ENCODE measurements around the gene GAA.

Gene GAA

DNA sequence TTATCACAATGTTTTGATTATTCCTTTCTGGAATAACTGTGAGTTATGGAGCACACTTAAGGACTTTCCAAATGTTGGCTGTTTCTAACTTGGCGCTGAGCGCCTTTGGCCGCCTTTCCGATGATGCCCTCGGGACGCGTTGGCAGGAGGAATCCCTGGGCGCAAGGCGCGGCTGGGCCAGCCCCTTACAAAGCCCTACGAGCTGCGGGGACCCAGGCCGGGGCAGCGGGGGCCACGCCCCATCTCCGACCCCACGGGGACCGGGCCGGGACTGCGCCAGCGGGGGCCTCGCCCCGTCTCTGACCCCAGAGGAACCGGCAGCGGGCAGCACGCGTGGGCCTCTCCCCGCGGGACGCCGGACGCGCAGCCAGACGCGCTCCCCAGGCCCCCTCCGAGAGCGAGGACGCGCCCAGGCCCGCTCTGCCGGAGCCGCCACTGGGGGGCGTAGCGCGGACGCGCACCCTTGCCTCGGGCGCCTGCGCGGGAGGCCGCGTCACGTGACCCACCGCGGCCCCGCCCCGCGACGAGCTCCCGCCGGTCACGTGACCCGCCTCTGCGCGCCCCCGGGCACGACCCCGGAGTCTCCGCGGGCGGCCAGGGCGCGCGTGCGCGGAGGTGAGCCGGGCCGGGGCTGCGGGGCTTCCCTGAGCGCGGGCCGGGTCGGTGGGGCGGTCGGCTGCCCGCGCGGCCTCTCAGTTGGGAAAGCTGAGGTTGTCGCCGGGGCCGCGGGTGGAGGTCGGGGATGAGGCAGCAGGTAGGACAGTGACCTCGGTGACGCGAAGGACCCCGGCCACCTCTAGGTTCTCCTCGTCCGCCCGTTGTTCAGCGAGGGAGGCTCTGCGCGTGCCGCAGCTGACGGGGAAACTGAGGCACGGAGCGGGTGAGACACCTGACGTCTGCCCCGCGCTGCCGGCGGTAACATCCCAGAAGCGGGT is at the start of gene GAA:
GAA (plus strand) TSS at position 571 of the 935 bp plus-strand sequence. CDS start 3,006 bp downstream, outside the sequence.
- peak; percentile 90 for DNase-seq

DNA sequence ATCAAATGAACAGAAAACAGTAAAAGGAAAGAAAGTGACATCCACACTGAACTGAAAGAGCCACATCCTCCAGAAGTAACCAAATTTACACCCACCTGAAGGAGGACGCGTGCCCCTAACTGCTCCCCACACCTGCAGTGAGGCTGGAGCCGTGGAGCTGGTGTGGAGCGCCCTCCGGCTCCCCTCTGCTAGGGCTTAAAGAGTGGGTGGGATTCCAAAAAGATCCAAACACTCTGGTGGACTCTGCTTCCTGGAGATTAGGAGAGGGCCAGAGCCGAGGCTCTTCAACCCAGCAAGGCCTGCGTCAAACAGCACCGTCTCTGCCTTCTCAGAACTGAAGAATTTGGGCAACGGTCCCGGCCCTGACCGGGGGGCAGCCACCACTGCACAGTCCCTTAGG is 49.7 kb upstream of the GAA start:
- no peak for DNase-seq

DNA sequence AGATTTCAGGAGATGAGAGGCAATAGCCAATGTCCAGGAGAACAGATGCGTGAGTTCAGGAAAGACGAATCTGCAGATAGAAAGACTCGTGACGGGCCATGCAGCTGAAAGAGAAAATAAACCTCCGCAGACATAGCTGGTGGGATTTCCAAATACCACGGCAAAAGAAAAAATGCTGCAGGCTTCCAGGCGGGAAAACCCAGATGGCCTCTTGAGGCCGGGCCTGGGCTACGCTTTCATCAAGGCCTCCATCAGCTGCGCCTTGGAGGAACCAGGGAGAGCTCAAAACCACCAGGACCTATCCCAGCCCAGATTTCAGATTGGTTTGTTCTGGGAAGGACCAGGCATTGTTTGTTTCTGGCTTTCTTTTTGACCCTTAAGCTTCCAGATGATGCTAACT is 48.3 kb upstream of the GAA start:
- DNase-seq, result no peak

DNA sequence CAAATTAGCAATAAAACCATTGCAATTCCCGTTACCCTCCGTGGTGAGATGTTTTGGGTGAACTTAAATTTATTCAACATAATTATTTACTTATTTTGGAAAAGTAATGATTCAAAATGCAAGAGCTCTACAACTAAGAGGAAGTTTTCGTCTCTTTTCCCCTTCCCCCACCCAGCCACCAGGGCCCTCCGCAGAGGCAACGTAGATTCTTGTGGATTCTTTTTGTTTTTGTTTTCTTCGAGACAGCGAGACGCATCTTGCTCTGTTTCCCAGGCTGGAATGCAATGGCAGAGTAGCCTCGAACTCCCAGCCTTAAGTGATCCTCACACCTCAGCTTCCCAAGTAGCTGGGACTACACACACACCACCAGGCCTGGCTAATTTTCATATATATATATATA is 45.8 kb upstream of the GAA start:
- DNase-seq, result no peak

DNA sequence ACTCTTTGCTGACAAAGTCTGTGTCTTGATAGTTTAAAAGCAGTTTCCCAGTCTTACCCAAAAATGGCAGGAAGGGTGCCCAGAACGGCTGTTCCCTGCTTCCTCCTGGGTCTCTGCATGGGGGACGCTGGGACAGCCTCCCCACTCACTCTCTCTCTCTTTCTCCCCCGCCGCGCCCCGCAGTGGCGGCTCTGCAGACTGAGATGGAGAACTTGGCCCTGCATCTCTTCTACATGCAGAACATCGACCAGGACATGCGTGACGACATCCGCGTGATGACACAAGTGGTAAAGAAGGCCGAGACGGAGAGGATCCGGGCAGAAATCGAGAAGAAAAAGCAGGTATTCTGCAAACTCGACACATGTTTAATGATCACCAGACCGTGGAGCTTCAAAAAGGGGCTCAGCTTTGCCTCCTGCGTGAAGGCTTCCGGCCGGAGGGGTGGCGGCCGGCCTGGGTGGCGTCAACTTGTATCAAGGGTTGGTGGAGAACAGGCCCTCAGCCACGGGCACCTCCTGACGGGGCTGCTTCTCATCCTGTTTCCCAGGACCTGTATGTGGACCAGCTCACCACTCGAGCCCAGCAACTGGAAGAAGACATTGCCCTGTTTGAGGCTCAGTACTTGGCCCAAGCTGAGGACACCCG is 42.9 kb upstream of the GAA start:
- no peak for DNase-seq

DNA sequence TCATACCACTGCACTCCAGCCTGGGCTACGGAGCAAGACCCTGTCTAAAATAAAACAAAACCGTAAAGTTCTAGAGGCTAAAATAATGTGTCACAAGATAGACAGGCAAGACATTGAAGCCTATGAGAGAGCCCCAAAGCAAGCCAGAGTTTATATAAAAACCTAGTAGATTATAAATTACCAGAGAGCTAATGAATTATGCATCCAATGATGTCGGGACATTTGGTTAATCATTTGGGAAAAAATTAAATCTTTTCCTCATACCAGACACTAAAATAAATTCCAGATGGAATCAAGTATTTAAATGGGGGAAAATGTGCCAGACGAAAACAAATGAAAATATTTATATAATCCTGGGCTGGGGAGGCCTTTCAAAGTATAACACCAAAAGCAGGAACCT is 40.7 kb upstream of the GAA start:
- no peak for DNase-seq

DNA sequence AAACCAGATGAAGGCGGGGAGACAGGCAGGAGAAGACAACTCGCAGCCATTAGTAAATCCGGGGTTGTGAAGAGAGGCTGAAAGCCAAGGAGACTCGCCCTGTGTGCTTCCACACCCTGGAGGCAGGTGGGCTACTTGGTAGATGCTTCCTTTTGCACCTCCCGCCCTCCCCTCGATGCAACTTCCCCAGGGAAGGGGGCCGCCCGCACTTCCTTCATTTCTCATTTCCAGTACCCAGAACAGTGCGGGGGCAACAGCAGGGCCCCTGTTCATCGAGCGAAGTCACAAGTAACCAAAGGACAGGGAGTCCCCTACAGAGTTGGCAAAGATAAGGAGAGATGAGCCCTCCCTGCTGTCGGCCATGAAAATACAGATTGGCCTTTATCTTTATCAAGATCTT is 40.0 kb upstream of the GAA start:
- no peak for DNase-seq

DNA sequence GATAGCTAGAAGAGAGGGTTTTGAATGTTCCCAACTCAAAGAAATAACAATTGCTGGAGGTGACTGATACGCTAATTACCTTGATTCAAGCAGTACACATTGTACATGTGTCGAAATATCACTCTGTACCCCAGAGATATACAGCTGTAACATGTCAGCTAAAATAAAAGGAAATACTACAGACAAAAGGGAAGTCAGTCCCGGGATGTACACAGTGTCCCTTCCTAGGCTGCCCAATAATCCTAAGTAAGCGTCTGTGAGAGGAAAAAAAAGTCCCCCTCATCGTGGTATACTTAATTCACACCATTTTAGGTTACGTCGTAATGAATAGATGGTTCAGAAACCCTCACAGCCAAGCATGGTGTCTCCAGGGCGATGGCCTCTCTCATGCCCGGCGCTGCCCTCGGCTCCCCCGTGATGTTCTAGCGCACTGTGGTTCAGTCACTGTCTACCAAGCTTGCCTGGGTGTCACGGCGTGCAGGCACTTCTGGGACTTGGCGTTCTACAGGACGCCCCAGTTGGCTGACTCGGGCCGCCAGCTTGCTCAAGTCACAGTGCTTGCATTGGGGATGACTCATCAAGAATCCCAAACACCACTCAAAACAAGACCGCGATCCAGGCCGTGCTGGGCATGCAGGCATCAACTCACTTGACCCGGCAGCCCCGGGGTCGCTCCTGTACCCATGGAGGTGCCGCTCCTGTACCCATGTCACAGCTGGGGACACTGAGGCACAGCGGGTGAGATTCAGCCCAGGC is 37.4 kb upstream of the GAA start:
- DNase-seq, result no peak

DNA sequence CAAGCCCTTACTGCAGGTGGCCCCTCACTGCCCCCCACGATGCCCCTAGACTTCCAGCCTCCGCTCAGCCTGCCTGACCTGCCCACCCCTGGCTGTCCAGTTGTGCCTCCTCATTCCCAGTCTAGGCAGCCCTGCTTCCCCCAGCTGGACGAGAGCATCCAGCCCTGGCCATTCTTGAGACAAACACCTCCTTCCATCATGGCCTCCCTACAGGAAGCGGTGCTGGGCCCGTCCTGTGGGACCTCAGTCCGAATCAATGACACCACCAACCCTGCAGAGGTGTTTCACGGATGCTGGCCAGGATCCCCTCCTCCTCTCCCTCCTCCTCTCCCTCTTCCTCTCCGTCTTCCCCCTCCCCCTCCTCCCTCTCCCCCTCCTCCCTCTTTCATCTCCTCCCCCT is 36.7 kb upstream of the GAA start:
- no peak for DNase-seq

DNA sequence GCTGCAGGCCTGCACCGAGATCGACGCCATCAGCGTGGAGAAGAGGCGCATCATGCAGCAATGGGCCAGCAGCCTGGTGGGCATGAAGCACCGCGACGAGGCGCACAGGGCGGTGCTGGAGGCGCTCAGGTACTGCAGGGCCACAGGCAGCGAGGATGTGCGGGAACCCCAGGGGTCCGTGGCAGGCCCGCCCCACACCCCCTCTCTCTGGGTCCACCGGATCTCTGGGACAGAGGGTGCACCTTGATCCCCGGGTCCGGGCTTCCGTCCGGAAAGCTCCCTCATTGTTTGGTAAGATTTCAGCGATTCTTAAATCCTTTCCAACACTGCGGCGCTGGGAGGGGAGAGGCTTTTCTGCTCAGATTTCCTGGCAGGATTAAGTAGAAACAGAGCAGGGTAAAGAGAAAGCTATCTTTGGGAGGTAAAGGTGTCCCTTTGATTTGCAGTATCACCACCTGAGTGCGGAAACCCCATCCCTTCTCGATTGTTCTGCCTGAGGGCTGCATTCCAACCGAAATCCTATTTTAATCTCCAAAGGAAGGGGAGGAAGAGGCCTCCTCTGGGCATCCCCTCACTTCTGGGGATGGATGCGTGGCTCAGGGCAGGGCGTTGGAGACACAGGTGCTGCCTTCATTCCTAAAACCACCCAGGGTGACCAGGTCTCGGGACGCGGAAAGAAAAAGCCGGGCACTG is 35.8 kb upstream of the GAA start:
- no peak for DNase-seq

DNA sequence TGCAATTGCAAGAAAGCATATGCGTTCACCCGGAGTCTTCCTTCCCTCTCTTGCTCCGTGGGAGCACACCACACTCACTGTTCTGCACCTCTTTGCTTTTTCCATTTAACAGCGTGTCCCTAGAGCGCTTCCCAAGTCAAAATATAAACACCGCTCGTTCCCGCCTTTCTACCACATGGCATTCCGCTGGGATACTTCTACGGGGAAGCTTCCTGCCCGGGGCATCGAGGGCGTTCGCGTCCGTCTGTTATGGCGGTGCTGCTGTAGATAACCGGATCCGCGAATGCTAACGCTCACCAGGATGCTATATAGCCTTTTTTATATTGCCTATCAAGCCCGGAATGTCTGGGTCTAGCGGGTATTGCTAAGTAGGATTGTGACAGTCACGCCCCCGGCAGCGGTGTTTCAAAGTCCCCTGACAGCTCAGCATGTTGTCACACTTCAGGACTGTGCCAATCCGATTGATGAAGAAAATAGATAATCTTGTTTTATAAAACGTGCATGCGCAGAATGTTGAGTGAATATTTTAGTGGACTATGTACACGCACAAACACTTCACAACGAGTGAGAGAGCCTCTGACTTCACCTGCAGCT is 33.9 kb upstream of the GAA start:
- DNase-seq, result no peak

DNA sequence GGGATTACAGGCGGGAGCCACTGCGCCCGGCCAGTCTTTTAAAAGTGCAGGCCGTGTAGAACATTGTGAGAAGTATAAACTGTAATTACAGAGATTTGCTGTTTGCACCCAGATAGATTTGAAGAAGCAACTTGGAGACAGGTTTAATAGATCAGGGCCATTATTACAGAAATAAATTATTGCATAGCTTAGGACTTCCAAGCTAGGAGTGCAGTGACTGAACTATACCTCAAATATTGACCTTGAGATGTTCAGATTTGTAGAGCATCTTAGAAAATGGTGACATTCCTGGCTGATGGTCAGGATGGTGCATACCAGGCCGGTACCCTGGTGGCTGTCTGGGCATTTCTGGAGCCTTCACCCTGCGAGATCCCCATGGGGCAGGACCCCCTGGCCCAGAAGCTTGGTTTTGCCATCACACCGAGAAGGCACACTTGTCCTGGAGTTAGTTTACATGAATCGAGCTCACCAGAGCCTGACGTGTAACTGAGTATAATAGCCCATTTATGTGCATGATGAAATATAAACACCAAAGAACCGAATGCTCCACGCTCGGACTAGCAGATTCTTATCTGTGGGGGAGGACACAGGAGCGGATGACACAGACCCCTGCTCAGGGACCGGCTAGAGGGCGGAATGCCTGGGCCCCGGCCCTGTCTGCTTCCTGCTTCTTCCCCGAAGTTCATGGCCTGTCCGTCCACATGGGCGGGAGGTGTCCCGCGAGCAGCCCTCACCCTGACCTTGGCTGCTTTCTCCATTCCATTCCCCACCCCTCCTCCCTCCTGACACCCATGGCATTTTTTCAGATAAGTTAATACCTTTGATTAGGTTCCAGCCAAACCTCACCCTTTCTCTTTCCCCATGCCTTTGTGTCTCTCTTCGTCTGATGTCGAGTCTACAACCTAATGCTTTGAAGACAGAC is 32.8 kb upstream of the GAA start:
- DNase-seq, result no peak

DNA sequence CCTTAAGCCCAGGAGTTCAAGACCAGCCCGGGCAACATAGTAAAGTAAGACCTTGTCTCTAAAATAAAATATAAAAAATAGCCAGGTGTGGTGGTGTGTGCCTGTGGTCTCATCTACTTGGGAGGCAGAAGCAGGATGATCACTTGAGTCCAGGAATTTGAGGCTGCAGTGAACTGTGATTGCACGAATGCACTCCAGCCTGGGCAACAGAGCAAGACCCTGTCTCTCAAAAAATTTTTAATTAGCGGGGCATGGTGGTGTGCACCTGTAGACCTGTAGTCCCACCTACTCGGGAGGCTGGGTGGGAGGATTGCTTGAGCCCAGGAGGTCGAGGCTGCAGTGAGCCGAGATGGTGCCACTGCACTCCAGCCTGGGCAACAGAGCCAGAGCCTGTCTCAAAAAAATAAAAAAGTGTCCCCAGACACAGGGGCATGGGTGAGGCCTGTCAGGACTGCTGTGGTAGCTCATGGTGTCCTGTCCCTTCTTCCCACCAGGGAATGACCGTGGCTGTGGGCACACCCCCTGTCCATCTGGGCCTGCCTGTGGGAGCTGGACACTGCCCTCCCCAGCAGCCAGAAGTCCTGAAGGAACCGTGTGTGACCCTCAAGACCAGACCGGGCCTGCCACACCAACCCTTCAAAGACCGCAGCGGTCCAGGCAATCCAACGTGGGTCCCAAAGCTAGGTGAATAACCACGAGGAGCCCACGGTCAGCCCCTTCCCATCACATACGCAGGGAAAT is 30.8 kb upstream of the GAA start:
- DNase-seq, result no peak

DNA sequence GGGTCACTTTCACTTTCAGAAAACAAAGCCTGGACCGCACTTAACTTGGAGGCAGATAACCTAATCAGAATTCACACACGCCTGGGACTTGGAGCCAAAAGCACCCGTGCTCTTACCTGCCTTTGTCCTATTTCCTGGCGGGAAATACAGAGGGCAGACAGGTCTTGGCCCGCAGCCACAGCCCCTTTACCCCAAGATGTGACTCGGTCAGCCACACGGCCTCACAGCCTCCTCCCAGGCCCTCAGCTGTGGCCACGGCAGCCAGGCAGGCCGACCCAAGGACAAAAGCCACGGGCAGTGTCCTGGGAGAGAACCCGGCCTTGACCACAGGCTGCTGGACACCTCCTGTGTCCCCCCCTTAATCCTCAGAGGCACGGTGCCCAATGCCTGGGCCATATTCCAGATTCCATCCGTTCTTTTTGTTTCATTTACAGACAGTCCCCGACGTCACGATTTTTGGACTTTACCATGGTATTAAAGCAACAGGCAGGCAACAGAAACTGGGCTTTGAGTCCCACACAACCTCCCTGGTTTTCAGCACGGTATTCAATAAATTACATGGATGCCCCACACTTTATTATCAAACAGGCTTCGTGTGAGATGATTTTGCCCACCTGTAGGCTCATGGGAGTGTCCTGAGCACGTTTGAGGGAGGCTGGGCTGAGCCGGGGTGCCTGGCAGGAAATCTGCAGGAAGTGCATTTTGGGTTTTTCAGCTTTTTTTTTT is 30.1 kb upstream of the GAA start:
- no peak for DNase-seq

DNA sequence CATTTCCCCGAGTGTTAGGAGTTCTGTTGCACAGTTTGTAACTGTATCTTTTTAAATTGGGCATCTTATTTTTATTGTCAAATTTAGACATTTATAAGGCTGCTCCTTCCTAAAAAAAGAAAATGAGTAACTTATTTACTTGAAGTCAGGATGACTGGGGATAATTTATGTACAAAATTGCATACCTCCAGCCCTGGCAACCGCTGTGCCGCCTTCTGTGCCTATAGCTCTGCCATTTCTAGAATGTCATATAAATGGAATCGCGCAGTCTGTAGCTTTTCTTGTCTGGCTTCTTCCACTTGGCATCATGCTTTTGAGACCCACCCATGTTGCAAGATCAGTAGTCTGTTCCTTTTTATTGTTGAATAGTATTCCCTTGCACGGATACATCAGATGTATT is 29.0 kb upstream of the GAA start:
- DNase-seq, result no peak

DNA sequence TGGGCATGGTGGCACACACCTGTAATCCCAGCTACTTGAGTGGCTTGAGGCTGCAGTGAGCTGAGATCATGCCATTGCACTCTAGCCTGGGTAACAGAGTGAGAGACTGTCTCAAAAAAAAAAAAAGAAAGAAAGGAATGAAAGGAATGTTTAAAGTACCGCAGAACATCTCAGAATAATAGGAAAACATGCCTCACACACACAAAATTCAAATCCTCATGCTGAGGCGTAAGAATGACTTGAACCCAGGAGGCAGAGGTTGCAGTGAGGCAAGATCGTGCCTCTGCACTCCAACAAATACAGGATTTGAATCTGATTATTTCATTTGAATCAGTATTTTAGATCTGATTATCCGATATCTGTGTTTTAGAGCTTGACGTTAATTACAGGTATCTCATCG is 21.3 kb upstream of the GAA start:
- DNase-seq, result no peak

DNA sequence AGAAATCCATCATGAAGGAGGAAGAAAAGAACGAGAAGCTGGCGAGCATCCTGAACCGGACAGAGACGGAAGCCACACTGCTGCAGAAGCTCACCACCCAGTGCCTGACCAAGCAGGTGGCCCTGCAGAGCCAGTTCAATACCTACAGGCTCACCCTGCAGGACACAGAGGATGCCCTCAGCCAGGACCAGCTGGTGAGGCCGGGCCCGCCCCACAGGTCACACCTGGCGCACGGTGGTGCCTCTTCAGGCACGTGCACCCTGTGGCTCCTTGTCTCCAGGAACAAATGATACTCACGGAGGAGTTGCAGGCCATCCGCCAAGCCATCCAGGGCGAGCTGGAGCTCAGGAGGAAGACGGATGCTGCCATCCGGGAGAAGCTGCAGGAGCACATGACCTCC is 19.8 kb upstream of the GAA start:
- no peak for DNase-seq

DNA sequence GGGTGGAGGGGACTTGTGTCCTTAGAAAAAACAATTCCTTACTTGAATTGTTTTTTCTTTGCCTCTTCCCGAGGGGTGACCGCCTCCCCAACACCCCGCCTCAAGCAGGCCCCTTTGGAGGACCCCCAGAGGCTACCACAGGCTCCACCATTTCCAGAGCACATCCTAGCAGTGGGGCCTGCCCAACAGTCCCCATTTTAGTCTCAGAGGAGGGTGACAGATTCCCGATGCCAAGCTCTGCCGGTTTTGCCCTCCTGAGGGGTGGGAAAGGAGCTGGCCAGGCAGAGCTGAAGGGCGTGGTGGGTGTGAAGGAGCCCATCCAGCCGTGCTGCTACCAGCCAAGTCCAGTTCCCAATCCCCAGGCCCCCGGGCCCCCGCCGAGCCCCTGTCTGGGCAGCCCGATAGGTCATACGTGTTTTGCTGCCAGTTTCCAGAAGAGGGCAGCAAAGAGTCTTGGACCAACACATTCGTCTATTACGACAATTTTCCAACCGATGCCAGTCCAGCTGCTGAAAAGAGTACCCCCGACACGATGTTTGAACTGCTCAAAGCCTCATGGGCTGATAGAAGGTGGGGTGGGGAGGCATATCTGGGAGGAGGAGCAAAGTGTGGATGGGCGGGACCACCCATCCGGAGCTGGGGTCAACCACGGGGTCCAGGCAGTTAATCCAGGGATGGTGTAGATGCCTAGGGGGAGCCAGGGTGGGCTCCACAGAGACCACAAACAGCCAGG is 18.8 kb upstream of the GAA start:
- DNase-seq, result peak; percentile 74

DNA sequence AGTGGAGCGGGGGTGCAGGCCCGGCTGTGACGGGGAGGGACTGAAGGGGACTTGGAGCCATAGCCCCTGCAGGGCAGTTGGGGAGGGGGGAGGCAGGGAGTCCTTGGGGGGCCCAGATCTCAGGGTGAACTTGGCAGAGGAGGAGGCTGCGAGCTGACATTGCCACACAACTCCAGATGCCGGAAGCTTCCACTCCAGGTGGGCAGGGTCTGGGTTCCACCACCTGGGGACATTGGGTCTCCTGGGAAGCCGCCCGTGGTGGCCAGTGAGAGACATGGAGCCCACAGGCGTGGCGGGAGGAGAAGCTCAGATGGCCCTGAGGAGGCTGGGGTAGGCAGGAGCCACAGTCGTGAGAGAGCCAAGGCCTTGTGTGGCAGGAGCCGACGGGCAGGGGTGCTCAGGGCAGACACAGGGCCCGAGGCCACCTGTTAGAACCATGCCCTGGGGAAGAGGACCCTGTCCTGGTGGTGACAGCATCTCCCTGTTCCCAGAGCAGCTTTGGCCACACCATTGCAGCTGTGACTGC is 18.2 kb upstream of the GAA start:
- DNase-seq, result no peak

All from CD4-positive, alpha-beta T cell treated with Interleukin-17A for 4 hours (primary cell).